ENCODE data around the gene SLC66A1.

DNA sequence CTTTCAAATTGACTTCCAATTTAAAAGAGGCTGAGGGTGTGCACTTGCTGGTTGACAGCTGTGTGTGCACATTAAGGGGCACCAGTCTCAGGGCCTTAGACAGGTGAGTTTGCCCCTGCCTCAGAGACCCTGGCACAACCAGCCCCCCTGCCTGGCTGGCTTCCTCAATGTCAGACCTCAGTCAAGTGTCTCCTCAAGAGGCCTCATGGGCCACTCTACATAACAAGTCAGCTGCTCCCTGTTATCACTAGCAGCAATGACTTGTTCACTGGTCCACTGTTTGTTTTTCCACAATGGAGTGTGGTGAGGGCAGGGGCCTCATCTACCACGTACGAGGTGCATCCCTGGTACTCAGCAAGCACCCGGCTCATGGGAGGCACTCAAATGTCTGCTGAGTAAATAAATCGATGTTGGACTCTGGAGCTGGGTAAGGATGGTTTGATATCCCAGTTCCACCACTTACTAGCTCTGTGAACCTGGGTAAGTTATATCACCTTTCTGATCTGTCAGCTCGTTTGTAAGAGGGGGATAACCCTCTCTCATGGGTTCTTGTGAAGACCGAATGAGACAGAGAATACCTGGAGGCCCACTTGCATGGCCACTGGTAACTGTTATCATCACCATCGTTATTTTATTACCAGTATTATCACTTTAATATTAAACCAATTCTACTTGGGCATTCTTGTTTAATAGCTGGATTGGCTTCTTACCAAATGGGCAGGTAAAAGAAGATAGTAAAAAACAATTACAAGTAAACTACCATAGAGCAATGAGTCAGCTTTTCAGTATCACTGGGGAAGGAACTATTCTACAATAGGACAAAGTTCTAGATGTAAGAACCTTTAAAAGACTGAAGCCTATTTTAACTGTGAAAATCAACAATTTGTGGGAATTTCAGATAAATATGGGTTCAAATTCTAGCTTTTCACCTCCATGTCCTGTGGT lies 64.6 kb downstream of the SLC66A1 start:
- TF ChIP-seq, protein P1, sequence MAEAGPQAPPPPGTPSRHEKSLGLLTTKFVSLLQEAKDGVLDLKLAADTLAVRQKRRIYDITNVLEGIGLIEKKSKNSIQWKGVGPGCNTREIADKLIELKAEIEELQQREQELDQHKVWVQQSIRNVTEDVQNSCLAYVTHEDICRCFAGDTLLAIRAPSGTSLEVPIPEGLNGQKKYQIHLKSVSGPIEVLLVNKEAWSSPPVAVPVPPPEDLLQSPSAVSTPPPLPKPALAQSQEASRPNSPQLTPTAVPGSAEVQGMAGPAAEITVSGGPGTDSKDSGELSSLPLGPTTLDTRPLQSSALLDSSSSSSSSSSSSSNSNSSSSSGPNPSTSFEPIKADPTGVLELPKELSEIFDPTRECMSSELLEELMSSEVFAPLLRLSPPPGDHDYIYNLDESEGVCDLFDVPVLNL (CRISPR knock-in tag; IDR thresholded peaks at IDR 0.05; ENCODE audit: borderline replicate concordance, low read depth) = no peak
- TF ChIP-seq SP1 (CRISPR knock-in tag; conservative IDR thresholded peaks at IDR 0.05) (no peak), ELF4 (CRISPR knock-in tag; IDR thresholded peaks at IDR 0.05; ENCODE audit: low read depth) (no peak)

Data from WTC11 (cell line).